NCI-H2029 treated with DMSO at 0.1 percent for 48 hours (cell line): ENCODE results near the gene LGALS4.
"Not testable (repeated sequence)": the region's sequence is repeated elsewhere in the genome, so short reads cannot be mapped to it uniquely, and the experiment has no call there.

Experiments
- DNase-seq: peaks from one replicate; lab custom pipeline; 2025; lab: John Stamatoyannopoulos, UW

Gene LGALS4

DNA sequence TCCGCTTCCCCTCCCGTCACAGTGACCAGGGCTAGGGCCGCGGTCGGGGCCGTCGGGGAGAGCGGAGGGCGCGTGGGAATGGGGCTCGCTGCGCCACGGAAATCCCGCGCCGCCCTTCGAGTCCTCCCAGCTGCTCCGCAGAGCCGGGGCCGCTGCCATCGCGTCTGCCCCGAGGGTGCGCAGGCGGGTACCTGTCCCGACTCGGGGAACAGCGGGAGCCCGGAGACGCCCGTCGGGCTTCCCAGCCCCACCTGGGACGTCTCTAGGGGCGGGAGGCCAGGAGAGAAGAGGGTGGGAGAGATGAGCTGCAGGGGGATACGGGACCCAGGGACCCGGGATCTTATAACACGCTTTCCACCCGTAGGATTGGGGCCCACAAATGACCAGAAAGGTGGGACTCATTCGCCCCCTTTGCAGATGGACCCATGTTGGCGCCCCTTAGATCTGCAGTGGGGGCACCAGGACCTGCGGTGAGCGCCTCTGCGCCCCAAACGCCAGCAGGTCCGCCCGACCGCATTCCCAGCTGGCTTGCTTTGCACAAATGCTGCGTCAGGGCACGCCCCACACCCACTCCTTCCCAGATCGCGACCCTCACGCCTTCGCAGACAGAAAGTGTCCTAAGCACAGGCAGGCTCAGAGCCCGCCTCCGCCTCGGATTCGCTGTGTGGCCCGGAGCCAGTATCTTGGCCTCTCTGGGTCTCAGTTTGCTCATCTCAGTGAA is 42.4 kb downstream of the LGALS4 start:
- not testable (repeated sequence) for DNase-seq

DNA sequence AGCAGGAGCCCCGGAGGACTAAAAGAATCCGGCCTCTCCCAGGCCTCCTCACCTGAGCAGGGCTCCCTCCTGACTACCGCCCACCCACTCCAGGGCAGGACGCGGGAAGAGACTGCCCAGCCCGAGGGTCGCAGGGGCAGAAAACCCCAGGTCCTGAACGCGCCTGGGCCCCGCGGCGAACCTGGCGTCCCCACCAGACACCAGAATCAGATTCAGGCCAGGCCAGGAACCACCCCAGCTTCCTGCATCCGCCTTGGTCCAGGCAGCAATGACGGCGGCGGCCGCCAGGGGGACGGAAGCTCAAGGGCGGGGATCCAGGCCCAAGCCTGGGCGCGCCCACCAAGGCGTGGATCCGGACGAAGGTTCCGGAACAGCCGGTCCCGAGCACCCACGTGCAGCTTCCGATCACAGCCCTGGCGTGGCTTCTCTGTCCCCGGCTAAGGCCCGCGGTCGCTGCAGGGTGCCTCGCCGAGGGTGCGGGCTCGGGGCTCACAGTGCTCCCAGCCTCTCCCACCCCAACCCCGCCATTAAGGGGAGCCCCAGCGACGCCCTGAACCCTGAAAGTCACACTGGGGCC is 43.0 kb downstream of the LGALS4 start:
- DNase-seq = no peak

DNA sequence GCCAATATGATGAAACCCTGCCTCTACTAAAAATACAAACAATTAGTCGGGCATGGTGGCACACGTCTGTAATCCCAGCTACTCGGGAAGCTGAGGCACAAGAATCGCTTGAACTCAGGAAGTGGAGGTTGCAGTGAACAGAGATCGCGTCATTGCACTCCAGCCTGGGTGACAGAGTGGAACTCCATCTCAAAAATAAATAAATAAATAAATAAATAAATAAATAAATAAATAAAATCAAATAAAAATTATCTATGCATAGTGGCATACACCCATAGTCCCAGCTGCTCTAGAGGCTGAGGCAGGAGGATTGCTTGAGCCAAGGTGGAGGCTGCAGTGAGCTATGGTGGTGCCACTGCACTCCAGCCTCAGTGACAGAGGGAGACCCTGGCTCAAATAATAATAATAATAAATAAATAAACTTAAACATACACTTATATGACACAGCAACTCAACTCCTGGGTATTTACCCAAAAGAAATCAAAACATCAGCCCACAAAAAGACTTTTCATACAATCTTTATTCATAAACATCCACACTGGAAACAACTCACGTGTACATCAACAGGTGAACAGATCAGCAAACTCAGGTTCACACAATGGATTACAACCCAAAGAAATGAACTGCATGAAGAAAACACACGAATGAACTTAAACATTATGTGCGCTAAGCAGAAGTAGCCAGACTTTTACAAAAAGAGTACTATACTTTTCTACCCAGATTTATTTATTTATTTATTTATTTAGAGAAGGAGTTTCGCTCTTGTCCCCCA is 46.3 kb downstream of the LGALS4 start:
- DNase-seq = no peak

DNA sequence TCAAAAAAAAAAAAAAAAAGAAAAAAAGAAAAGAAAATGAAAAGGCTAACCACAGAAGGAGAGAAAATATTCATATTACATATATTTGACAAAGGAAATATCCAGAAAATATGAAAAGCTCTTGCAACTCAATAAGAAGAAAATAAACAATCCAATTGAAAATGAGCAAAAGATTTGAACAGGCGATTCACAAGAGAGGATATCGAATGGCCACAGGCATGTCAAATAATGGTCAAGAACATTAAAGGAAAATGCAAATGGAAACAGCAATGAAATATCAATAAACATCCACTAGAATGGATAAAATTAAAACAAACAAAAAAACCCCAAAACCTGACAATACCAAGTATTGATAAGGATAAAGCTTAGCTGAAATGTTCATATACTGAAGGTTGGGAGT is 47.5 kb downstream of the LGALS4 start:
- no peak for DNase-seq

DNA sequence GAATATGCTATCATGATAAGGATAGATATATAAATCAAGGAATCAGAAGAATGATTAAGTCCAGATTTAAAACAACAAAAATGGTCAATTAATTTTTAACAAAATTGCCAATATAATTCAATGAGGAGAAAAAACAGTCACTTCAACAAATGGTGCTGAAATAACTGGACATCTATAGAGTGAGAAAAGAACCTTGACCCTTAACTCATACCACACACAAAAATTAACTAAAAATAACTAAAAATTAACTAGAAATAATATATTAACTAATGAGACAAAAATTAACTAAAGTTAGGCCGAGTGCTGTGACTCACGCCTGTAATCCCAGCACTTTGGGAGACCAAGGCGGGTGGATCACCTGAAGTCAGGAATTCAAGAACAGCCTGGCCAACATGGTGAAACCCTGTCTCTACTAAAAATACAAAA is 48.9 kb downstream of the LGALS4 start:
- DNase-seq = no peak

DNA sequence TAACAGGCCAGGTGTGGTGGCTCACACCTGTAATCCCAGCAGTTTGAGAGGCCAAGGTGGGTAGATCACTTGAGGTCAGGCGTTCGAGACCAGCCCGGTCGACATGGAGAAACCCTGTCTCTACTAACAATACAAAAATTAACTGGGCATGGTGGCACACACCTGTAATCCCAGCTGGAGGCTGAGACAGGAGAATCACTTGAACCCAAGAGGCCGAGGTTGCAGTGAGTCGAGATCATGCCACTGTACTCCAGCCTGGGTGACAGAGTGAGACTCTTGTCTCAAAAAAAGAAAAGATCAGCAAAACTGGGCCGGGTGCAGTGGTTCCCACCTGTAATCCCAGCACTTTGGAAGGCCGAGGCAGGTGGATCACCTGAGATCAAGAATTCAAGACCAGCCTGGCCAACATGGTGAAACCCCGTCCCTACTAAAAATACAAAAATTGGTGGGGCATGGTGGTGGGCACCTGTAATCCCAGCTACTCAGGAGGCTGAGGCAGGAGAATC is 50.8 kb downstream of the LGALS4 start:
- DNase-seq = not testable (repeated sequence)

DNA sequence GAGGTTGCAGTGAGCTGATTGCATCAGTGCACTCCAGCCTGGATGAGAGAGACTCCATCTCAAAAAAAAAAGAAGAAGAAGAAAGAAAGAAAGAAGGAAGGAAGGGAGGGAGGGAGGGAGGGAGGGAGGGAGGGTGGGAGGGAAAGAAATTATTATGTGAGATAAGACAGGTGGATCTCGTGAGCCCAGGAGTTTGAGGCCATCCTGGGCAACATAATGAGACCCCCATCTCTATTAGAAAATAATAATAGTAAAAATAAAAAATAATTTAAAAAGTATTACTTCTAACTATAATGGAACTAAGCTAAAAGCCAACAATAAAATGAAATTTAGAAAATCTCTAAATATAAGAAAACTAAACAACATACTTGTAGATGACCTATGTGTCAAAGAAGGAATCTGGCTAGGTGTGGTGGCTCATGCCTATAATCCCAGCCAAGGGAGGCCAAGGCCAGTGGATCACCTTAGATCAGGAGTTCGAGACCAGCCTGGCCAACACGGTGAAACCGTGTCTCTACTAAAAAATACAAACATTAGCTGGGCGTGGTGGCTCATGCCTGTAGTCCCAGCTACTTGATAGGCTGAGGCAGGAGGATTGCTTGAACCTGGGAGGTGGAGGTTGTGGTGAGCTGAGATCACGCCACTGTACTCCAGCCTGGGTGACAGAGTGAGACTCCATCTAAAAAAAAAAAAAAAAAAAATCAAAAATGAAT is 51.8 kb downstream of the LGALS4 start:
- DNase-seq = not testable (repeated sequence)

DNA sequence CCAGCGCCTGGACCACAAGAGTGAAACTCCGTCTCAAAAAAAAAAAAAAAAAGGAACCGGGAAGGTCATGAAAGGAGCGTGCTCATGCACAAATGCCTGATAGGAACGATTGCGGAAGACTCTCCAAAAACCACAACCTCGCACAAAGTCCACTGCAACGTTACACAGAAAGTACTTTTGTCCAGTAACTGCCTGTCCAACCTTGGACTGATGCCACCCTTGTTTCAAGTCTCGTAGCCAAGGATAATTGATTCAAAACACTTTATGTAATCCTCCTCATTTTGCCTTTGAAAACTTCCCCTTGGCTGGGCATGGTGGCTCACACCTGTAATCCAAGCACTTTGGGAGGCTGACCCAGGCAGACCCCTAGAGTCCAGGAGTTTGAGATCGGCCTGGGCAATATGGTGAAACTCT is 53.1 kb downstream of the LGALS4 start:
- no peak for DNase-seq

DNA sequence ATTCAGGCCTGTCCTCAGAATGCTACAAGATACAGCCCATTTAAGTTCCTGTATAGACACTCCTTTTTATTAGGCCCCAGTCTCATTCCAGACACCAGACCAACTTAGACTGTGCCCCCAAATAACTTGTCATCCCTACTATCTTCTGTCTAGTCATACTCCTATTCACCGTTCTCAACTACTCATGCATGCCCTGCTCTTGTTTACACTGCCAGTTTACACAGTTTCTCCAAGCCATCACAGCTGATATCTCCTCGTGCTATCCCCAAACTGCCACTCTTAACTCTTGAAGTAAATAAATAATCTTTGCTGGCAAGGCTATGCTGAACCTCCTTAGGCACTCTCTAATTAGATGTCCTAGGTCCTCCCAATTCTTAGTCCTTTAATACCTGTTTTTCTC is 58.5 kb downstream of the LGALS4 start:
- not testable (repeated sequence) for DNase-seq

DNA sequence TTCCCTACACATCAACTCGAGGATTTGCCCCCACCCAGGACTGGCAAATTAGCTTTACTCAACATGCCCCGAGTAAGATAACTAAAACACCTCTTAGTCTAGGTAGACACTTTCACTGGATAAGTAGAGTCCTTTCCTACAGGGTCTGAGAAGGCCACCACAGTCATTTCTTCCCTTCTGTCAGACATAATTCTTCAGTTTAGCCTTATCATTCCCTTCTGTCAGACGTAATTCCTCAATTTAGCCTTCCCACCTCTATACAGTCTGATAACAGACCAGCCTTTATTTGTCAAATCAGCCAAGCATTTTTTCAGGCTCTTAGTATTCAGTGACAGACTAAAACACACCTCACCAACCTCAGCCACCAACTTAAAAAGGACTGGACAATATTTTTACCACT is 59.0 kb downstream of the LGALS4 start:
- not testable (repeated sequence) for DNase-seq
